Neural progenitor cell (in vitro differentiated cells): Measurements from ENCODE around the gene GNAQ. TPM values are rescaled to one million over a fixed set of nuclear protein-coding genes. Genes with fewer than 3 reads are reported as not detected.

Source experiments
- DNase-seq: peaks from one replicate; pipeline ENCODE4 v3.0.0-alpha.2; 2016; ENCODE audit warnings: low spot score
- H2AFZ ChIP-seq: fragments of 200-600 bp; sonication (generic); replicated peaks from 2 replicates; pipeline ENCODE4 v1.6.1; 2016; ENCODE audit warnings: antibody characterized with exemption
- H3F3A ChIP-seq: fragments of 200-600 bp; sonication (generic); 2 replicates; pipeline ENCODE4 v1.6.1; 2016; ENCODE audit warnings: antibody characterized with exemption, low read depth
- H3K27ac ChIP-seq: fragments of 200-600 bp; sonication (generic); 2 replicates; pipeline ENCODE4 v1.5.1; 2016; ENCODE audit warnings: mild to moderate bottlenecking
- H3K27me3 ChIP-seq: fragments of 200-600 bp; sonication (generic); 2 replicates; pipeline ENCODE4 v1.6.1; 2016; ENCODE audit warnings: mild to moderate bottlenecking, moderate library complexity
- H3K36me3 ChIP-seq: fragments of 200-600 bp; sonication (generic); 2 replicates; pipeline ENCODE4 v1.5.1; 2016
- H3K4me1 ChIP-seq: fragments of 200-600 bp; sonication (generic); 2 replicates; pipeline ENCODE4 v1.6.1; 2016; ENCODE audit warnings: mixed run types
- H3K4me2 ChIP-seq: fragments of 200-600 bp; sonication (generic); 2 replicates; pipeline ENCODE4 v1.6.1; 2016
- H3K4me3 ChIP-seq: fragments of 200-600 bp; sonication (generic); 2 replicates; pipeline ENCODE4 v1.5.1; 2016
- H3K79me2 ChIP-seq: fragments of 200-600 bp; sonication (generic); 2 replicates; pipeline ENCODE4 v1.6.1; 2016; ENCODE audit warnings: low read depth
- H3K9ac ChIP-seq: fragments of 200-600 bp; sonication (generic); 2 replicates; pipeline ENCODE4 v1.6.1; 2016
- H3K9me3 ChIP-seq: fragments of 200-600 bp; sonication (generic); 2 replicates; pipeline ENCODE4 v1.5.1; 2016; ENCODE audit warnings: low read depth
- H4K20me1 ChIP-seq: fragments of 200-600 bp; sonication (generic); 2 replicates; pipeline ENCODE4 v1.6.1; 2016; ENCODE audit warnings: low read depth
- H3K27ac Mint-ChIP-seq: 3 replicates; pipeline ENCODE4 v1.8.0; 2021; ENCODE audit warnings: mixed read lengths
- H3K27me3 Mint-ChIP-seq: 2 replicates; pipeline ENCODE4 v1.8.0; 2022; ENCODE audit warnings: low read depth, mild to moderate bottlenecking, inconsistent platforms, moderate library complexity, mixed read lengths; ENCODE audit not compliant: insufficient read depth
- H3K36me3 Mint-ChIP-seq: 3 replicates; pipeline ENCODE4 v1.8.0; 2021; ENCODE audit warnings: mixed read lengths
- H3K4me1 Mint-ChIP-seq: 3 replicates; pipeline ENCODE4 v1.8.0; 2021; ENCODE audit warnings: mixed read lengths
- H3K4me3 Mint-ChIP-seq: 3 replicates; pipeline ENCODE4 v1.8.0; 2021; ENCODE audit warnings: mild to moderate bottlenecking, moderate library complexity, mixed read lengths
- H3K9me3 Mint-ChIP-seq: 3 replicates; pipeline ENCODE4 v1.8.0; 2020; ENCODE audit warnings: mixed read lengths
- EZH2 ChIP-seq: fragments of 200-600 bp; sonication (generic); IDR thresholded peaks from 2 replicates; pipeline ENCODE4 v1.6.1; 2017; ENCODE audit warnings: antibody characterized with exemption, mild to moderate bottlenecking, moderate library complexity
- EZH2phosphoT487 ChIP-seq: fragments of 200-600 bp; sonication (generic); IDR thresholded peaks from 2 replicates; pipeline ENCODE4 v1.6.1; 2017; ENCODE audit warnings: antibody characterized with exemption
- total RNA-seq: library from RNA; depleted of rRNA; stranded (reverse); fragments of >200 nt; gene quantifications from 2 replicates; pipeline ENCODE4 v1.2.3, GENCODE V29; 2015; ENCODE audit warnings: low replicate concordance
- TF ChIP-seq, protein P1 (sequence below): fragments of 200-600 bp; sonication (generic); IDR thresholded peaks from 2 replicates; pipeline ENCODE4 v1.5.1; 2017; ENCODE audit warnings: antibody characterized with exemption, mild to moderate bottlenecking

GNAQ gene
- total RNA-seq, 1 donor from 2014 or later: 87.9 TPM

DNA sequence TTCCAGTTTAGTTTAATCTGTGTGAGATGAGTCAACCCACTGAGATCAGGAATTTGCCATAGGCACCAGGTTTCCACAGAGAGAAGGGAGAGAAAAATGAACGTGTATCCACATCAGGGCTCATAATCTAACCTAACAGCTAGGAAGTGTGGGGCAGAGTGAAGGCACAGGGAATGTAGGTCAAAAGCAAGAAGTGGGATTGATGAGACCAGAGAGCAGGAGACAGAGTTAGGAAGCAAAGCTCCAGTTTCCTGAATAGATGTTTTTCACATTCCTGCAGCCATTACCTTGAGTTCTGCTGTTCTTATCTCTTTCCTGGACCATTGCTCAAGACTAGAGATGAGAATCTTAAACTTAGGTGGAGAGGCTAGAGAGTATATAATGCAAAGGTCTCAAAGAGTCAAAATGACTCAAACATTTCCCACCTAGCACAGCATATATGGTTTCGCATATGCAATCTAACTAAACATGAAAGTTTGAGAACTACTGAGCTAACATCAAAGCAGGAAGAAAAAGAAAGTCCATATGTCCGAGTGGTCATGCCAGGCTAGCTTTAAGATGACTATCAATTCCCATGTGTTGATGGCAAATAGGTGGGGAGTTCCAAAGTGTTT is 41.1 kb upstream of the GNAQ start:
- H3K9me3 ChIP-seq: no peaks in the 10 kb centered on the region
- no peak for DNase-seq
- H3K27ac Mint-ChIP-seq: no peak overlapping the region
- H3K79me2 ChIP-seq: no peaks in the 10 kb centered on the region
- H4K20me1 ChIP-seq: no peaks in the 10 kb centered on the region
- H3K27me3 ChIP-seq: no peaks in the 10 kb centered on the region
- H3K36me3 ChIP-seq: no peaks in the 10 kb centered on the region
- no peaks in the 10 kb centered on the region for H3K4me1 ChIP-seq
- H3K4me3 ChIP-seq: no peak overlapping the region
- no peaks in the 10 kb centered on the region for H3F3A ChIP-seq
- peaks cover 2% of the 10 kb centered on the region for H3K27me3 Mint-ChIP-seq
- no peaks in the 10 kb centered on the region for H3K36me3 Mint-ChIP-seq
- H3K27ac ChIP-seq: no peak overlapping the region
- H3K4me2 ChIP-seq: no peak overlapping the region
- H3K4me3 Mint-ChIP-seq: no peak overlapping the region
- H2AFZ ChIP-seq: no peak overlapping the region
- no peak for TF ChIP-seq EZH2
- TF ChIP-seq, protein P1, sequence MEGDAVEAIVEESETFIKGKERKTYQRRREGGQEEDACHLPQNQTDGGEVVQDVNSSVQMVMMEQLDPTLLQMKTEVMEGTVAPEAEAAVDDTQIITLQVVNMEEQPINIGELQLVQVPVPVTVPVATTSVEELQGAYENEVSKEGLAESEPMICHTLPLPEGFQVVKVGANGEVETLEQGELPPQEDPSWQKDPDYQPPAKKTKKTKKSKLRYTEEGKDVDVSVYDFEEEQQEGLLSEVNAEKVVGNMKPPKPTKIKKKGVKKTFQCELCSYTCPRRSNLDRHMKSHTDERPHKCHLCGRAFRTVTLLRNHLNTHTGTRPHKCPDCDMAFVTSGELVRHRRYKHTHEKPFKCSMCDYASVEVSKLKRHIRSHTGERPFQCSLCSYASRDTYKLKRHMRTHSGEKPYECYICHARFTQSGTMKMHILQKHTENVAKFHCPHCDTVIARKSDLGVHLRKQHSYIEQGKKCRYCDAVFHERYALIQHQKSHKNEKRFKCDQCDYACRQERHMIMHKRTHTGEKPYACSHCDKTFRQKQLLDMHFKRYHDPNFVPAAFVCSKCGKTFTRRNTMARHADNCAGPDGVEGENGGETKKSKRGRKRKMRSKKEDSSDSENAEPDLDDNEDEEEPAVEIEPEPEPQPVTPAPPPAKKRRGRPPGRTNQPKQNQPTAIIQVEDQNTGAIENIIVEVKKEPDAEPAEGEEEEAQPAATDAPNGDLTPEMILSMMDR: no peak
- TF ChIP-seq EZH2phosphoT487: no peak
- no peak overlapping the region for H3K9ac ChIP-seq
- H3K9me3 Mint-ChIP-seq: peaks cover 4% of the 10 kb centered on the region
- no peaks in the 10 kb centered on the region for H3K4me1 Mint-ChIP-seq

DNA sequence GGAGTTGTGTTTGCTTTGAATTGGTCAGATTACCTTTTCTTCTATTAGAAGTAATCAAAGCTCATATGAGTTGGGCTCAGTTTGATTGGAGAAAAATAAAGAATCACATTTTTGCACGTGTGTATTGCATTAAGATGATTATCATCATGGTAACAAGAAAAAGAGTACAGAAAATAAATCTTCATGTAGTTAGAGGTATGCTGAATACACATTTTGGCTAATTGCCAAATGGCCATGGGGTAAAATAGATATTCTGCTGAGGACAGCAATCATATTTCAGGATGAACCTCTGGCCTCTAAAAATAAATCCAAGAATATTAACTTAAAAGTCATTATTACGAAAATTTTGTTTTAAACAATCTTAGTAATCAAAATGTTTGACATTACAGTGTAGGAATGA is 38.9 kb upstream of the GNAQ start:
- H3K9me3 Mint-ChIP-seq: peaks cover 10% of the 10 kb centered on the region
- Histone ChIP-seq H3K36me3 (no peaks in the 10 kb centered on the region), H3K27me3 (no peaks in the 10 kb centered on the region), H3K79me2 (no peaks in the 10 kb centered on the region), H3F3A (no peaks in the 10 kb centered on the region), H3K4me3 (no peak overlapping the region), H3K4me1 (no peaks in the 10 kb centered on the region), H4K20me1 (no peaks in the 10 kb centered on the region), H3K4me2 (no peak overlapping the region), H3K9me3 (no peaks in the 10 kb centered on the region), H3K27ac (no peak overlapping the region), H3K9ac (no peak overlapping the region), H2AFZ (no peak overlapping the region)
- DNase-seq: no peak
- H3K36me3 Mint-ChIP-seq: no peaks in the 10 kb centered on the region
- TF ChIP-seq EZH2: no peak
- no peak for TF ChIP-seq EZH2phosphoT487
- TF ChIP-seq, protein P1: no peak
- H3K27ac Mint-ChIP-seq: no peak overlapping the region
- no peaks in the 10 kb centered on the region for H3K4me1 Mint-ChIP-seq
- no peak overlapping the region for H3K4me3 Mint-ChIP-seq
- peaks cover 2% of the 10 kb centered on the region for H3K27me3 Mint-ChIP-seq

DNA sequence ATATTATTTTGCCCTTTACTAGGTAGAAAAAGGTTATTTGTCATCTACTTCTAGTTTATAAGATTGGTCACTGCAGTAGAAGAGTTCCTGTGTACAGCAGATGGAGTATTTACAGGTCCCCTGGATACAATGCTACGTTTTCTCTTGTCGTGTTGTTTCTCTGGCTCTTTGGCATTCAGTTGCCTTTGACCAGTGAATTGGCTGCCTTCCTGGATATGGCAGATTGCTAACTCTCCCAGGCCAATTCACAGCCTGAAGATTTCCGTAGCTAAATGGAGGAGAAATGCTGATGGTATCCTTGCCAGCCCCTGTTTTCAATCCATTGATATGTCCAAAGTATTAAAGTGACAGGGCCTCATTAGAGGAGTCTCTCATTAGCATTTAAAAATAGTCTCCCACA is 32.5 kb upstream of the GNAQ start:
- no peak overlapping the region for H3K4me2 ChIP-seq
- Mint-ChIP-seq H3K4me3 (no peak overlapping the region), H3K27me3 (no peaks in the 10 kb centered on the region), H3K36me3 (no peaks in the 10 kb centered on the region), H3K4me1 (no peaks in the 10 kb centered on the region), H3K27ac (no peak overlapping the region), H3K9me3 (peaks cover 13% of the 10 kb centered on the region)
- no peaks in the 10 kb centered on the region for H3K36me3 ChIP-seq
- H4K20me1 ChIP-seq: no peaks in the 10 kb centered on the region
- no peaks in the 10 kb centered on the region for H3K4me1 ChIP-seq
- no peak overlapping the region for H2AFZ ChIP-seq
- H3K27me3 ChIP-seq: no peaks in the 10 kb centered on the region
- H3K4me3 ChIP-seq: no peak overlapping the region
- TF ChIP-seq, protein P1: no peak
- TF ChIP-seq EZH2 (no peak), EZH2phosphoT487 (no peak)
- H3F3A ChIP-seq: no peaks in the 10 kb centered on the region
- no peak overlapping the region for H3K9ac ChIP-seq
- DNase-seq: no peak
- H3K79me2 ChIP-seq: no peaks in the 10 kb centered on the region
- H3K27ac ChIP-seq: no peak overlapping the region
- H3K9me3 ChIP-seq: no peaks in the 10 kb centered on the region
